Activated CD4-positive, alpha-beta T cell treated with anti-CD3 and anti-CD28 coated beads, Interleukin-2, amount 10 ng/mL, durations not matched to agents 24 days and 14 days (primary cell): ENCODE data around the gene MDH2. TPM values are rescaled to one million over a fixed set of nuclear protein-coding genes. Genes with fewer than 3 reads are reported as not detected.
"Not testable (repeated sequence)": the region's sequence is repeated elsewhere in the genome, so short reads cannot be mapped to it uniquely, and the experiment has no call there.

Source experiments
- DNase-seq: peaks from one replicate; pipeline ENCODE4 v3.0.0; 2022
- H3K27ac Mint-ChIP-seq: one replicate; pipeline ENCODE4 v1.8.0; 2022; ENCODE audit warnings: mild to moderate bottlenecking, mixed read lengths
- H3K27me3 Mint-ChIP-seq: one replicate; pipeline ENCODE4 v1.8.0; 2022; ENCODE audit warnings: mixed read lengths
- H3K36me3 Mint-ChIP-seq: one replicate; pipeline ENCODE4 v1.8.0; 2022; ENCODE audit warnings: low read depth, mild to moderate bottlenecking, mixed read lengths
- H3K4me1 Mint-ChIP-seq: one replicate; pipeline ENCODE4 v1.8.0; 2021; ENCODE audit warnings: mixed read lengths
- H3K4me3 Mint-ChIP-seq: one replicate; pipeline ENCODE4 v1.8.0; 2022; ENCODE audit warnings: mild to moderate bottlenecking, moderate library complexity, mixed read lengths
- H3K9me3 Mint-ChIP-seq: one replicate; pipeline ENCODE4 v1.8.0; 2021; ENCODE audit warnings: mixed read lengths
- intact Hi-C: fragments of 100-400 bp; cut with micrococcal nuclease; formaldehyde crosslinking; loops from one replicate; pipeline ENCODE4 v1.15.1; 2023
- total RNA-seq: library from RNA; stranded (reverse); gene quantifications from 2 replicates; pipeline ENCODE4 v1.2.3, GENCODE V29; 2022

MDH2 gene
- total RNA-seq, 1 donor from 2014 or later: 291 TPM

GRCh38 chr7:76069238-76069638 is 21.3 kb downstream of the MDH2 start:
- H3K36me3 Mint-ChIP-seq: peaks cover 29% of the 10 kb centered on the region
- H3K27ac Mint-ChIP-seq: peak overlapping the region; percentile 71
- intact Hi-C loops: no loop called here
- no peak overlapping the region for H3K4me3 Mint-ChIP-seq
- H3K9me3 Mint-ChIP-seq: no peaks in the 10 kb centered on the region
- peaks cover 4% of the 10 kb centered on the region for H3K4me1 Mint-ChIP-seq
- H3K27me3 Mint-ChIP-seq: no peaks in the 10 kb centered on the region
- no peak for DNase-seq

GRCh38 chr7:76071316-76072242 is 23.7 kb downstream of the MDH2 start:
- intact Hi-C loops: no loop called here
- H3K27me3 Mint-ChIP-seq: no peaks in the 10 kb centered on the region
- H3K9me3 Mint-ChIP-seq: no peaks in the 10 kb centered on the region
- no peak overlapping the region for H3K4me3 Mint-ChIP-seq
- peaks cover 8% of the 10 kb centered on the region for H3K36me3 Mint-ChIP-seq
- H3K27ac Mint-ChIP-seq: no peak overlapping the region
- no peaks in the 10 kb centered on the region for H3K4me1 Mint-ChIP-seq
- DNase-seq: no peak

GRCh38 chr7:76072243-76073148 is 24.6 kb downstream of the MDH2 start:
- intact Hi-C loops: no loop called here

GRCh38 chr7:76073335-76073990 is 25.6 kb downstream of the MDH2 start:
- Mint-ChIP-seq H3K4me1 (peaks cover 12% of the 10 kb centered on the region), H3K36me3 (peaks cover 1% of the 10 kb centered on the region)

More at GRCh38 chr7:76072243-76073148, 24.6 kb downstream of the MDH2 start:
- H3K4me3 Mint-ChIP-seq: no peak overlapping the region
- no peaks in the 10 kb centered on the region for H3K9me3 Mint-ChIP-seq
- H3K4me1 Mint-ChIP-seq: peaks cover 6% of the 10 kb centered on the region
- H3K27me3 Mint-ChIP-seq: no peaks in the 10 kb centered on the region
- H3K27ac Mint-ChIP-seq: no peak overlapping the region
- peaks cover 4% of the 10 kb centered on the region for H3K36me3 Mint-ChIP-seq
- no peak for DNase-seq

GRCh38 chr7:76074306-76074971 is 26.5 kb downstream of the MDH2 start:
- Mint-ChIP-seq H3K27ac (no peak overlapping the region), H3K4me3 (no peak overlapping the region), H3K27me3 (no peaks in the 10 kb centered on the region), H3K36me3 (no peaks in the 10 kb centered on the region), H3K9me3 (no peaks in the 10 kb centered on the region), H3K4me1 (peaks cover 12% of the 10 kb centered on the region)
- DNase-seq: no peak
- intact Hi-C loops: no loop called here

More at GRCh38 chr7:76073335-76073990, 25.6 kb downstream of the MDH2 start:
- no peak for DNase-seq
- no peaks in the 10 kb centered on the region for H3K27me3 Mint-ChIP-seq
- H3K27ac Mint-ChIP-seq: no peak overlapping the region
- intact Hi-C loops: no loop called here
- H3K9me3 Mint-ChIP-seq: no peaks in the 10 kb centered on the region
- H3K4me3 Mint-ChIP-seq: no peak overlapping the region

GRCh38 chr7:76074972-76075370 is 27.1 kb downstream of the MDH2 start:
- Mint-ChIP-seq H3K4me3 (no peak overlapping the region), H3K4me1 (peaks cover 13% of the 10 kb centered on the region), H3K27ac (no peak overlapping the region), H3K9me3 (no peaks in the 10 kb centered on the region), H3K27me3 (no peaks in the 10 kb centered on the region), H3K36me3 (no peaks in the 10 kb centered on the region)
- DNase-seq: no peak
- intact Hi-C loops: no loop called here

GRCh38 chr7:76076995-76077394 is 29.1 kb downstream of the MDH2 start:
- Mint-ChIP-seq H3K36me3 (no peaks in the 10 kb centered on the region), H3K27me3 (no peaks in the 10 kb centered on the region), H3K4me3 (peak overlapping the region; percentile 16), H3K4me1 (peaks cover 15% of the 10 kb centered on the region), H3K9me3 (no peaks in the 10 kb centered on the region), H3K27ac (no peak overlapping the region)
- intact Hi-C loops: no loop called here
- DNase-seq: no peak

- no peaks in the 10 kb centered on the region for H3K36me3 Mint-ChIP-seq
- intact Hi-C loops: no loop called here
- no peaks in the 10 kb centered on the region for H3K9me3 Mint-ChIP-seq
- no peaks in the 10 kb centered on the region for H3K27me3 Mint-ChIP-seq
- DNase-seq: no peak
- peak overlapping the region; percentile 42 for H3K27ac Mint-ChIP-seq
- H3K4me3 Mint-ChIP-seq: peak overlapping the region; percentile 16
- H3K4me1 Mint-ChIP-seq: peaks cover 15% of the 10 kb centered on the region
Observed at GRCh38 chr7:76077435-76077834, 29.5 kb downstream of the MDH2 start.

GRCh38 chr7:76080204-76080603 is 32.3 kb downstream of the MDH2 start:
- intact Hi-C loops: no loop called here
- Mint-ChIP-seq H3K4me1 (peaks cover 15% of the 10 kb centered on the region), H3K27me3 (no peaks in the 10 kb centered on the region), H3K27ac (no peak overlapping the region), H3K36me3 (no peaks in the 10 kb centered on the region), H3K4me3 (no peak overlapping the region), H3K9me3 (no peaks in the 10 kb centered on the region)
- DNase-seq: no peak

GRCh38 chr7:76084115-76084514 is 36.2 kb downstream of the MDH2 start:
- H3K27ac Mint-ChIP-seq, H3K9me3 Mint-ChIP-seq, H3K4me3 Mint-ChIP-seq, DNase-seq, H3K27me3 Mint-ChIP-seq, H3K36me3 Mint-ChIP-seq, intact Hi-C loops, H3K4me1 Mint-ChIP-seq: not testable (repeated sequence)

GRCh38 chr7:76086070-76086469 is 38.2 kb downstream of the MDH2 start:
- Mint-ChIP-seq H3K4me1 (no peaks in the 10 kb centered on the region), H3K36me3 (no peaks in the 10 kb centered on the region), H3K9me3 (no peaks in the 10 kb centered on the region), H3K27ac (no peak overlapping the region), H3K27me3 (no peaks in the 10 kb centered on the region), H3K4me3 (no peak overlapping the region)
- no peak for DNase-seq
- intact Hi-C loops: no loop called here

- H3K9me3 Mint-ChIP-seq, DNase-seq, H3K4me1 Mint-ChIP-seq, H3K27me3 Mint-ChIP-seq, intact Hi-C loops, H3K4me3 Mint-ChIP-seq, H3K27ac Mint-ChIP-seq, H3K36me3 Mint-ChIP-seq: not testable (repeated sequence)
Observed at GRCh38 chr7:76087362-76087791, 39.5 kb downstream of the MDH2 start.

GRCh38 chr7:76089865-76090475 is 42.1 kb downstream of the MDH2 start:
- H3K9me3 Mint-ChIP-seq: no peaks in the 10 kb centered on the region
- H3K27me3 Mint-ChIP-seq: no peaks in the 10 kb centered on the region
- H3K4me1 Mint-ChIP-seq: no peaks in the 10 kb centered on the region
- no peak overlapping the region for H3K4me3 Mint-ChIP-seq
- DNase-seq: no peak
- intact Hi-C loops: no loop called here
- H3K36me3 Mint-ChIP-seq: no peaks in the 10 kb centered on the region
- no peak overlapping the region for H3K27ac Mint-ChIP-seq
